GM19395 (cell line): Measurements from ENCODE around the gene DNAJC25.
"Not testable (repeated sequence)": the region's sequence is repeated elsewhere in the genome, so short reads cannot be mapped to it uniquely, and the experiment has no call there.

Source experiments
- ATAC-seq: cut with Tn5 transposase; IDR thresholded peaks from one replicate; pipeline ENCODE4 v1.9.1; 2021; ENCODE audit warnings: mild to moderate bottlenecking, moderate library complexity; ENCODE audit not compliant: unreplicated experiment

DNAJC25 gene

GRCh38 chr9:111631214-111631971, at the start of gene DNAJC25:
DNAJC25 (plus strand) TSS chr9:111631334; CDS start chr9:111631408, 74 bp downstream.
- ATAC-seq = peak; percentile 98

GRCh38 chr9:111582888-111583287, 48.2 kb upstream of the DNAJC25 start:
- no peak for ATAC-seq

- ATAC-seq = no peak
Observed at GRCh38 chr9:111586378-111586777, 44.8 kb upstream of the DNAJC25 start.

- ATAC-seq = no peak
Observed at GRCh38 chr9:111588846-111589245, 42.3 kb upstream of the DNAJC25 start.

GRCh38 chr9:111597852-111598732, 33.0 kb upstream of the DNAJC25 start:
- peak; percentile 67 for ATAC-seq

GRCh38 chr9:111598733-111599091, 32.4 kb upstream of the DNAJC25 start:
- peak; percentile 8 for ATAC-seq

GRCh38 chr9:111599092-111599954, 31.8 kb upstream of the DNAJC25 start, which contains the start of gene PTGR1:
PTGR1 (minus strand) TSS chr9:111599647; CDS start chr9:111597422, 2,225 bp downstream.
- peak; percentile 31 for ATAC-seq

- no peak for ATAC-seq
Observed at GRCh38 chr9:111599955-111600343, 31.2 kb upstream of the DNAJC25 start.

GRCh38 chr9:111601237-111602018, 29.7 kb upstream of the DNAJC25 start:
- no peak for ATAC-seq

GRCh38 chr9:111603041-111603440, 28.1 kb upstream of the DNAJC25 start:
- ATAC-seq = no peak

GRCh38 chr9:111604054-111604615, 27.0 kb upstream of the DNAJC25 start:
- ATAC-seq = no peak

GRCh38 chr9:111605041-111605559, 26.0 kb upstream of the DNAJC25 start:
- ATAC-seq = no peak

- ATAC-seq = no peak
Observed at GRCh38 chr9:111610149-111610548, 21.0 kb upstream of the DNAJC25 start.

- ATAC-seq = no peak
Observed at GRCh38 chr9:111610845-111611244, 20.3 kb upstream of the DNAJC25 start.

GRCh38 chr9:111613436-111614040, 17.6 kb upstream of the DNAJC25 start:
- no peak for ATAC-seq

GRCh38 chr9:111615928-111616327, 15.2 kb upstream of the DNAJC25 start:
- ATAC-seq = no peak

GRCh38 chr9:111617349-111617748, 13.8 kb upstream of the DNAJC25 start:
- not testable (repeated sequence) for ATAC-seq

- ATAC-seq = no peak
Observed at GRCh38 chr9:111621895-111622480, 9.1 kb upstream of the DNAJC25 start.

GRCh38 chr9:111622626-111623025, 8.5 kb upstream of the DNAJC25 start:
- ATAC-seq = no peak
